ENCODE results near the gene ANKFY1. TPM values are rescaled to one million over a fixed set of nuclear protein-coding genes. Genes with fewer than 3 reads are reported as not detected.

Gene ANKFY1
- total RNA-seq, 2 donors from 2014 or later: 17.9 to 40.5 TPM

- H3K36me3 ChIP-seq (replicated peaks in 1 of 2; ENCODE audit: insufficient read depth in 1 of 2, low read depth in 2 of 2): peaks cover 11 to 52% of the 10 kb centered on the region in 2 donors
These were observed 87.6 kb downstream of the ANKFY1 start for GRCh38 chr17:4175921-4176807.

GRCh38 chr17:4174556-4174955 is 89.2 kb downstream of the ANKFY1 start:
- Histone ChIP-seq H3K9me3 (no peaks in the 10 kb centered on the region), H3K27ac (no peak overlapping the region), H3K36me3 (replicated peaks in 1 of 2; ENCODE audit: insufficient read depth in 1 of 2, low read depth in 2 of 2) (peaks cover 16 to 53% of the 10 kb centered on the region in 2 donors), H3K4me3 (no peak overlapping the region), H3K4me1 (no peaks in the 10 kb centered on the region), H3K27me3 (no peaks in the 10 kb centered on the region)
- WGBS, 2 donors: 76 to 84% methylated on average over 3 of the region's 3 CpGs
- ATAC-seq (no peak), DNase-seq (no peak)
- intact Hi-C loops (cut with DNase I): no loop called here
- TF ChIP-seq POLR2A (IDR thresholded peaks at IDR 0.05): no peak
- no peak for TF ChIP-seq CTCF (IDR thresholded peaks at IDR 0.05)

More at GRCh38 chr17:4175921-4176807, 87.6 kb downstream of the ANKFY1 start:
- Histone ChIP-seq H3K9me3 (no peaks in the 10 kb centered on the region), H3K4me3 (no peak overlapping the region), H3K4me1 (no peaks in the 10 kb centered on the region), H3K27me3 (no peaks in the 10 kb centered on the region), H3K27ac (no peak overlapping the region)
- intact Hi-C loops (cut with DNase I): no loop called here
- ATAC-seq (no peak), DNase-seq (no peak)
- TF ChIP-seq CTCF (IDR thresholded peaks at IDR 0.05): no peak
- no peak for TF ChIP-seq POLR2A (IDR thresholded peaks at IDR 0.05)
- 86 to 92% methylated on average over 18 to 25 of the region's 25 CpGs for WGBS, 2 donors

- H3K27ac ChIP-seq: no peak overlapping the region
- peaks cover 16 to 54% of the 10 kb centered on the region in 2 donors for H3K36me3 ChIP-seq (replicated peaks in 1 of 2; ENCODE audit: insufficient read depth in 1 of 2, low read depth in 2 of 2)
- no peaks in the 10 kb centered on the region for H3K4me1 ChIP-seq
- H3K27me3 ChIP-seq: no peaks in the 10 kb centered on the region
- H3K4me3 ChIP-seq: no peak overlapping the region
- DNase-seq (no peak), ATAC-seq (no peak)
- H3K9me3 ChIP-seq: no peaks in the 10 kb centered on the region
- TF ChIP-seq POLR2A (IDR thresholded peaks at IDR 0.05) (no peak), CTCF (IDR thresholded peaks at IDR 0.05) (no peak)
- 92 to 100% methylated on average over 2 to 7 of the region's 7 CpGs for WGBS, 2 donors
- intact Hi-C loops (cut with DNase I): no loop called here
These were observed 90.0 kb downstream of the ANKFY1 start for GRCh38 chr17:4173781-4174180.

GRCh38 chr17:4172356-4172755 is 91.4 kb downstream of the ANKFY1 start:
- Histone ChIP-seq H3K27ac (no peak overlapping the region), H3K36me3 (replicated peaks in 1 of 2; ENCODE audit: insufficient read depth in 1 of 2, low read depth in 2 of 2) (peaks cover 15 to 42% of the 10 kb centered on the region in 2 donors), H3K9me3 (no peaks in the 10 kb centered on the region), H3K4me3 (no peak overlapping the region), H3K27me3 (no peaks in the 10 kb centered on the region), H3K4me1 (no peaks in the 10 kb centered on the region)
- TF ChIP-seq POLR2A (IDR thresholded peaks at IDR 0.05) (no peak), CTCF (IDR thresholded peaks at IDR 0.05) (no peak)
- DNase-seq (no peak), ATAC-seq (no peak)
- WGBS, 2 donors: 94 to 96% methylated on average over 12 of the region's 12 CpGs
- intact Hi-C loops (cut with DNase I): no loop called here

All from body of pancreas (tissue), 4 donors.